Naive thymus-derived CD4-positive, alpha-beta T cell (primary cell): ENCODE measurements around the gene PCDHGC4. TPM values are rescaled to one million over a fixed set of nuclear protein-coding genes. Genes with fewer than 3 reads are reported as not detected.
A peak's percentile ranks its signal among the peaks of the same experiment; 100 is the strongest.

Source experiments
- ATAC-seq: fragments of 150-1000 bp; cut with Tn5 transposase; 2 replicates; pipeline ENCODE4 v1.10.0; 2021; ENCODE audit warnings: mild to moderate bottlenecking, moderate library complexity
- CTCF ChIA-PET: fragments of 350-600 bp; sonication (Branson Sonifier 250); formaldehyde crosslinking; loops from one replicate; lab custom pipeline; 2021; ENCODE audit warnings: antibody characterized with exemption; lab: Charles Lee
- POLR2A ChIA-PET: fragments of 350-600 bp; sonication (Branson Sonifier 250); formaldehyde crosslinking; loops from one replicate; lab custom pipeline; 2021; ENCODE audit warnings: antibody characterized with exemption, inconsistent platforms; lab: Charles Lee
- DNase-seq, 9 donors: peaks; one replicate each; pipeline versions ENCODE4 v3.0.0 to v3.0.0-alpha.2; 2020 to 2022; ENCODE audit warnings: mixed read lengths in 1 of 9
- H3K27ac ChIP-seq: one replicate; pipeline ENCODE4 v1.7.0; 2013; ENCODE audit warnings: mild to moderate bottlenecking, low read depth, low read length, moderate library complexity
- H3K27me3 ChIP-seq, 2 donors: one replicate each; pipeline ENCODE4 v1.7.0; 2013; ENCODE audit warnings: low read length in 2 of 2, mild to moderate bottlenecking in 2 of 2, moderate library complexity in 2 of 2; ENCODE audit not compliant: control insufficient read depth in 2 of 2, insufficient read depth in 2 of 2
- H3K36me3 ChIP-seq, 3 experiments: 1 replicate in 2 of 3; 2 replicates in 1 of 3; pipeline ENCODE4 v1.7.0; 2013; ENCODE audit warnings: low read length in 3 of 3, mild to moderate bottlenecking in 3 of 3, moderate library complexity in 1 of 3; ENCODE audit not compliant: insufficient read depth in 3 of 3, control insufficient read depth in 2 of 3
- H3K4me1 ChIP-seq, 2 donors: one replicate each; pipeline ENCODE4 v1.7.0; 2013; ENCODE audit warnings: low read length in 2 of 2, mild to moderate bottlenecking in 2 of 2, moderate library complexity in 1 of 2; ENCODE audit not compliant: control insufficient read depth in 2 of 2, insufficient read depth in 2 of 2
- H3K4me3 ChIP-seq: 2 replicates; pipeline ENCODE4 v1.7.0; 2013; ENCODE audit warnings: mild to moderate bottlenecking, low read length
- H3K9me3 ChIP-seq, 3 experiments: 1 replicate in 2 of 3; 2 replicates in 1 of 3; pipeline ENCODE4 v1.7.0; 2013; ENCODE audit warnings: low read length in 3 of 3; ENCODE audit not compliant: control insufficient read depth in 2 of 3
- H3K27ac Mint-ChIP-seq, 9 donors: one replicate each; pipeline ENCODE4 v1.8.0; 2020 to 2022; ENCODE audit warnings: mixed read lengths in 9 of 9, mild to moderate bottlenecking in 8 of 9, moderate library complexity in 5 of 9, inconsistent platforms in 2 of 9
- H3K27me3 Mint-ChIP-seq, 5 donors: one replicate each; pipeline ENCODE4 v1.8.0; 2021 to 2022; ENCODE audit warnings: mixed read lengths in 5 of 5, mild to moderate bottlenecking in 1 of 5
- H3K36me3 Mint-ChIP-seq, 5 donors: one replicate each; pipeline ENCODE4 v1.8.0; 2020 to 2022; ENCODE audit warnings: mixed read lengths in 5 of 5, mild to moderate bottlenecking in 3 of 5, inconsistent platforms in 1 of 5
- H3K4me1 Mint-ChIP-seq, 7 donors: one replicate each; pipeline ENCODE4 v1.8.0; 2020 to 2022; ENCODE audit warnings: mixed read lengths in 7 of 7, mild to moderate bottlenecking in 3 of 7, inconsistent platforms in 1 of 7
- H3K4me3 Mint-ChIP-seq, 10 donors: one replicate each; pipeline ENCODE4 v1.8.0; 2020 to 2022; ENCODE audit warnings: mild to moderate bottlenecking in 10 of 10, mixed read lengths in 10 of 10, moderate library complexity in 6 of 10, inconsistent platforms in 2 of 10
- H3K9me3 Mint-ChIP-seq, 11 donors: one replicate each; pipeline ENCODE4 v1.8.0; 2020 to 2022; ENCODE audit warnings: mixed read lengths in 11 of 11, mild to moderate bottlenecking in 4 of 11, inconsistent platforms in 1 of 11, moderate library complexity in 1 of 11
- intact Hi-C, 2 donors: fragments of 100-400 bp; cut with micrococcal nuclease; formaldehyde crosslinking; loops; one replicate each; pipeline ENCODE4 v1.15.1; 2023
- polyA plus RNA-seq, 2 donors: library from polyadenylated mRNA; unstranded; fragments of 300-500 nt; fragmentation: Illumina TruSeq; gene quantifications; one replicate each; pipeline ENCODE4 v1.2.3, GENCODE V29; 2021
- total RNA-seq, 6 experiments: library from RNA in 5 of 6; stranded (reverse) in 5 of 6; gene quantifications; 1 replicate in 5 of 6; 2 replicates in 1 of 6; pipeline ENCODE4 v1.2.3 and lab custom pipeline; 2021 to 2026

PCDHGC4 gene
- total and polyA plus RNA-seq, 7 experiments from 2014 or later, result 0.22 TPM; not detected in 6

DNA sequence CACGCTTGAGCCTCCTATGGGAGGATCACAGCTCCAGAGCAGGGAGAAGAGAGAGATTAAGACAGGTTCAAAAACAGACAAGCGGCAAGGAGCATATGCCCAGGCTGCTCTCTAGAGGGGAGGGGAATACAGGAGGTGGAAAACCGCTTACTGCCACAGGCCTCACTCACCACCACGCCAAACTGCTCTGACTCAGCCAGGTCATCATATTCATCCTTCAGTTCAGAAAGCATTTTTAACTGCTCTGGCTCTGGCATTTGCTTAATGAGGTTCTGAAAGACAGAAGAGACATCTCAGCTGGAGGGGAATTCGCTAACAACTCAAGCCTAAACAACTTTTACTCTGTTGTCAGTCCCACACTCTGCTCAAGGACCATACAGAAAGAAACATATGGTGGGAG lies 44.2 kb downstream of the PCDHGC4 start:
- Histone ChIP-seq H3K4me3 (no peak overlapping the region), H3K36me3 (peaks cover 34 to 97% (median 56%) of the 10 kb centered on the region in 3 experiments), H3K9me3 (no peaks in the 10 kb centered on the region), H3K4me1 (no peaks in the 10 kb centered on the region), H3K27ac (no peak overlapping the region), H3K27me3 (no peaks in the 10 kb centered on the region)
- Mint-ChIP-seq H3K27ac (peak overlapping the region in 7 of 9 donors; percentile 2 to 74 (median 48)), H3K4me3 (no peak overlapping the region), H3K27me3 (no peaks in the 10 kb centered on the region), H3K9me3 (no peaks in the 10 kb centered on the region), H3K4me1 (peaks cover 5 to 22% (median 6%) of the 10 kb centered on the region in 7 donors), H3K36me3 (peaks cover 20 to 40% (median 27%) of the 10 kb centered on the region in 5 donors)
- DNase-seq, result no peak
- POLR2A ChIA-PET, result no interaction called here
- no peak for ATAC-seq
- CTCF ChIA-PET, result no interaction called here
- intact Hi-C loops, result no loop called here

DNA sequence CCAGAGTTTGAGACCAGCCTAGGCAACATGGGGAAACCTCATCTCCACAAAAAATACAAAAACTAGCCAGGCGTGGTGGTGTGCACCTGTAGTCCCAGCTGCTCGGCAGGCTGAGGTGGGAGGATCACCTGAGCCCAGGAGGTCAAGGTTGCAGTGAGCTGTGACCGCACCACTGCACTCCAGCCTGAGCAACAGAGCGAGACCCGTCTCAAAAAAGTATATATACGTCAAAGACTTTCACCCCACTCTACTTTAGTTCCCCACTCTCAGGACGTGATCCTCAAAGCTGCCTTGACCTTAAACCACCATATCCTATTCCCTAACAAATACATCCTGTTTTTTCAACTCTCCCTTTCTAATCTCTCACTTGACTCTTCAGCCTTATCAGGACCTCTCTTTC lies 45.0 kb downstream of the PCDHGC4 start:
- Histone ChIP-seq H3K36me3 (peaks cover 32 to 95% (median 51%) of the 10 kb centered on the region in 3 experiments), H3K27me3 (no peaks in the 10 kb centered on the region), H3K27ac (no peak overlapping the region), H3K4me1 (no peaks in the 10 kb centered on the region), H3K9me3 (no peaks in the 10 kb centered on the region), H3K4me3 (no peak overlapping the region)
- Mint-ChIP-seq H3K4me3 (no peak overlapping the region), H3K36me3 (peaks cover 20 to 40% (median 28%) of the 10 kb centered on the region in 5 donors), H3K27ac (peak overlapping the region in 1 of 9 donors; percentile 56), H3K9me3 (no peaks in the 10 kb centered on the region), H3K27me3 (no peaks in the 10 kb centered on the region), H3K4me1 (peaks cover 0 to 18% (median 5%) of the 10 kb centered on the region in 7 donors)
- ATAC-seq, result no peak
- no peak for DNase-seq
- intact Hi-C loops, result no loop called here
- CTCF ChIA-PET, result no interaction called here
- POLR2A ChIA-PET, result no interaction called here

DNA sequence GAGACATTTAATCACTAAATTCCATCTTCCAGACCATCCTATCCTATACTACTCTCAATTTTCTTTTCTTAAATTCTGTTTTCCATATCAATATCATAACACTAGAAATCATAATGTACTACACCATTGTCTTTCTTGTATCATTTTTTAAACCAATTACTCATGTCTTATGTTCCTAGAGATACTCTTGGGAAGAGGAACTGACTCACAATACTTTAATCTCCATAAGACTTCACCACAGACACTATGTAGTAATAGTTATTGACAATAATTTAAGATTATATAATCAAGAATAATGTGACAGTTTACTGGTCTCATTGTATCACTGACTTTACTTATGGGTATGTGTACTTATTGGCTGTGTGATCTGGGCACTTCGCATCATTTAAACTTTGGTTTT lies 47.9 kb downstream of the PCDHGC4 start:
- ChIA-PET CTCF (interaction anchor here (1.0 to 1.2 kb wide), 2 partner anchors 25 to 31 kb away, joined by 3 to 7 read pairs; no protein-coding TSS in a partner anchor), POLR2A (no interaction called here)
- Histone ChIP-seq H3K4me1 (no peaks in the 10 kb centered on the region), H3K9me3 (no peaks in the 10 kb centered on the region), H3K27ac (peak overlapping the region; percentile 29), H3K27me3 (no peaks in the 10 kb centered on the region), H3K4me3 (no peak overlapping the region), H3K36me3 (peaks cover 33 to 85% (median 42%) of the 10 kb centered on the region in 3 experiments)
- peaks cover 0 to 23% (median 12%) of the 10 kb centered on the region in 7 donors for H3K4me1 Mint-ChIP-seq
- peaks cover 11 to 42% (median 26%) of the 10 kb centered on the region in 5 donors for H3K36me3 Mint-ChIP-seq
- DNase-seq (no peak), ATAC-seq (no peak)
- no peak overlapping the region for H3K4me3 Mint-ChIP-seq
- no peak overlapping the region for H3K27ac Mint-ChIP-seq
- intact Hi-C loops, result no loop called here
- H3K27me3 Mint-ChIP-seq, result no peaks in the 10 kb centered on the region
- H3K9me3 Mint-ChIP-seq, result no peaks in the 10 kb centered on the region

DNA sequence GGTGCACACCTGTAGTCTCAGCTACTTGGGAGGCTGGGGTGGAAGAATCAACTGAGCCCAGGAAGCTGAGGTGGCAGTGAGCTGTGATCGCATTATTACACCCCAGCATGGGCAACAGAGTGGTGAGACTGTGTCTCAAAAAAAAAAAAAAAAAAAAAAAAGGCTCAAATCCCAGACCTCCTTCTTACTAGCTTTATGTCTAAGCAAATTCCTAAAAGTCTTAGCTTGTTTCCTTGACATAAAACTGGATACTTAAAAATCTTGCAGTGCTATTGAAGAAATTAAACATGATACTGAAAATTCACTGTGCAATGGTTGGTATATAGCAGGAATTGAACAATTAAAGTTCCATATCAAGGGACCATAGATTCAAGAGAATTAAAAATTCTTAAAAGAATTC lies 49.1 kb downstream of the PCDHGC4 start:
- Histone ChIP-seq H3K4me1 (no peaks in the 10 kb centered on the region), H3K9me3 (no peaks in the 10 kb centered on the region), H3K27ac (no peak overlapping the region), H3K4me3 (no peak overlapping the region), H3K27me3 (no peaks in the 10 kb centered on the region), H3K36me3 (peaks cover 27 to 77% (median 34%) of the 10 kb centered on the region in 3 experiments)
- Mint-ChIP-seq H3K4me1 (peaks cover 0 to 16% (median 12%) of the 10 kb centered on the region in 7 donors), H3K9me3 (no peaks in the 10 kb centered on the region), H3K4me3 (no peak overlapping the region), H3K27ac (peak overlapping the region in 4 of 9 donors; percentile 26 to 70 (median 68)), H3K27me3 (no peaks in the 10 kb centered on the region), H3K36me3 (peaks cover 3 to 31% (median 24%) of the 10 kb centered on the region in 5 donors)
- intact Hi-C loops, result no loop called here
- ATAC-seq (no peak), DNase-seq (no peak)
- ChIA-PET CTCF (interaction anchor here (0.7 to 1.2 kb wide), 7 partner anchors 9 to 450 kb away, joined by 3 to 7 read pairs (median 3); partner anchors contain the start of gene PCDHGA10), POLR2A (no interaction called here)

DNA sequence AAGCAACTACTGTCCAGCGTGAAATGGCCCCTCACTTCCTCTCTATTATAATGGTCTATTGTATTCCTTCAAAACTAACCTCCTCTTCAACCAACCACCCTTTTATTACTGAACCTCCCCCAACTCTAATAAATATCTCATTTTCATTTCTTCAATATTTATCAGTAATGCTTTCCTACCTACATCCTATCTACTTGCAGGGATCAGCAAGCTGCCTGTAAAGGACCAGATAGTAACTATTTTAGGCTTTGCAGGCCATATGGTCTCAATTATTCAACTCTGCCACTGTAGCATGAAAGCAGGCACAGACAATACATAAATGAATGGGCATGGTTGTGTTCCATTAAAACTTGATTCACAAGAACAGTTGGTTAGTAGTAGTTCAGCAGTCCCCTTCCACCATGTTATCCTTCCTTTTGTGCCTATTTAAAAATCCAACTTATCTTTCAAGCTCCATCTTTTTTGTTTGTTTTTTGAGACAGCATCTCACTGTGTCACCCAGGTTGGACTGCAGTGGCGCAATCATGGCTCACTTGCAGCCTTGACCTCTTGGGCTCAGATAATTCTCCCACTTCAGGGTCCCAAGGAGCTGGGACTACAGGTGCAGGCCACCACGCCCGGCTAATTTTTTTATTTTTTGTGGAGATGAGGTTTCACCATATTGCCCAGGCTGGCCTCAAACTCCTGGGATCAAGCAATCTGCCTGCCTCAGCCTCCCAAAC lies 49.8 kb downstream of the PCDHGC4 start:
- H3K27me3 ChIP-seq, result no peaks in the 10 kb centered on the region
- H3K4me3 Mint-ChIP-seq, result peak overlapping the region in 1 of 10 donors; percentile 36
- H3K9me3 Mint-ChIP-seq, result no peaks in the 10 kb centered on the region
- no peaks in the 10 kb centered on the region for H3K4me1 ChIP-seq
- H3K27me3 Mint-ChIP-seq, result no peaks in the 10 kb centered on the region
- no peak overlapping the region for H3K4me3 ChIP-seq
- H3K9me3 ChIP-seq, result no peaks in the 10 kb centered on the region
- H3K27ac Mint-ChIP-seq, result peak overlapping the region in 7 of 9 donors; percentile 48 to 84 (median 68)
- ATAC-seq, result no peak
- H3K36me3 ChIP-seq, result peaks cover 27 to 70% (median 30%) of the 10 kb centered on the region in 3 experiments
- no peak overlapping the region for H3K27ac ChIP-seq
- peaks cover 0 to 17% (median 15%) of the 10 kb centered on the region in 7 donors for H3K4me1 Mint-ChIP-seq
- H3K36me3 Mint-ChIP-seq, result peaks cover 3 to 31% (median 28%) of the 10 kb centered on the region in 5 donors
- intact Hi-C loops, result no loop called here
- DNase-seq, result no peak
- ChIA-PET POLR2A (no interaction called here), CTCF (interaction anchor here (0.9 to 1.7 kb wide), 4 partner anchors 9 to 121 kb away, joined by 3 to 7 read pairs (median 4); partner anchors contain the start of gene PCDHGA10)
